Measurements from ENCODE around the gene CENPB.

GRCh38 chr20:3748073-3748472 is 38.5 kb downstream of the CENPB start:
- TF ChIP-seq CTCF (optimal IDR thresholded peaks at IDR 0.05 in 1 of 3, IDR thresholded peaks at IDR 0.05 in 1 of 3, conservative IDR thresholded peaks at IDR 0.05 in 1 of 3; ENCODE audit: extremely low read depth in 1 of 3, insufficient read depth in 2 of 3, low read length in 3 of 3) (no peak), EZH2 (IDR thresholded peaks at IDR 0.05; ENCODE audit: low read length) (no peak)

Data from keratinocyte (primary cell).